OCI-LY7 (cell line): ENCODE measurements around the gene OR6T1. TPM values are rescaled to one million over a fixed set of nuclear protein-coding genes. Genes with fewer than 3 reads are reported as not detected.

Experiments
- BruUV-seq: library from RNA; stranded (reverse); fragments of 400-500 nt; replicated peaks from 2 replicates; lab custom pipeline; 2021; lab: Mats Ljungman, UMichigan
- CTCF ChIA-PET: fragments of 300-600 bp; sonication (Branson Sonifier 250); formaldehyde crosslinking; loops from one replicate; lab custom pipeline; 2022; ENCODE audit warnings: antibody characterized with exemption; ENCODE audit not compliant: unreplicated experiment; lab: Charles Lee
- POLR2A ChIA-PET: fragments of 300-600 bp; sonication (Branson Sonifier 250); formaldehyde crosslinking; loops from one replicate; lab custom pipeline; 2022; ENCODE audit warnings: antibody characterized with exemption; lab: Charles Lee
- DNase-seq: peaks from one replicate; pipeline ENCODE4 v3.0.0-alpha.2; 2015; ENCODE audit warnings: low spot score
- H2AFZ ChIP-seq: fragments of 200-600 bp; sonication (generic), shearing (Covaris generic); 2 replicates; pipeline ENCODE4 v1.6.1; 2014; ENCODE audit warnings: mild to moderate bottlenecking, antibody characterized with exemption, low read length, moderate library complexity
- H3K27ac ChIP-seq: fragments of 200-600 bp; sonication (generic); 2 replicates; pipeline ENCODE4 v1.5.1; 2014; ENCODE audit warnings: mixed run types, low read depth, mild to moderate bottlenecking, moderate library complexity, low read length, inconsistent platforms; ENCODE audit not compliant: poor library complexity, severe bottlenecking
- H3K36me3 ChIP-seq: fragments of 200-600 bp; sonication (generic); 2 replicates; pipeline ENCODE4 v1.6.1; 2014; ENCODE audit warnings: mild to moderate bottlenecking, antibody characterized with exemption, low read length, moderate library complexity, mixed read lengths; ENCODE audit not compliant: insufficient read depth
- H3K4me1 ChIP-seq: fragments of 200-600 bp; sonication (generic); 2 replicates; pipeline ENCODE4 v1.5.1; 2014; ENCODE audit warnings: mild to moderate bottlenecking, low read length; ENCODE audit not compliant: insufficient read depth, poor library complexity, severe bottlenecking
- H3K4me2 ChIP-seq: fragments of 200-600 bp; sonication (generic); 2 replicates; pipeline ENCODE4 v1.6.1; 2014; ENCODE audit warnings: mild to moderate bottlenecking, low read length
- H3K4me3 ChIP-seq: fragments of 200-600 bp; sonication (generic); 2 replicates; pipeline ENCODE4 v1.5.1; 2014; ENCODE audit warnings: mild to moderate bottlenecking, low read depth, low read length; ENCODE audit not compliant: poor library complexity, severe bottlenecking
- H3K79me2 ChIP-seq: fragments of 200-600 bp; sonication (generic); 2 replicates; pipeline ENCODE4 v1.6.1; 2016; ENCODE audit warnings: low read depth, mild to moderate bottlenecking, low read length, moderate library complexity, mixed read lengths; ENCODE audit not compliant: insufficient read depth
- H3K9me2 ChIP-seq: fragments of 200-600 bp; sonication (generic); 2 replicates; pipeline ENCODE4 v1.6.1; 2016; ENCODE audit warnings: mild to moderate bottlenecking, low read length, mixed read lengths; ENCODE audit not compliant: insufficient read depth
- H3K9me3 ChIP-seq: fragments of 200-600 bp; sonication (generic); 2 replicates; pipeline ENCODE4 v1.6.1; 2014; ENCODE audit warnings: mild to moderate bottlenecking, mixed run types, low read length, mixed read lengths
- H4K20me1 ChIP-seq: fragments of 200-600 bp; sonication (generic); 2 replicates; pipeline ENCODE4 v1.6.1; 2014; ENCODE audit warnings: mild to moderate bottlenecking, antibody characterized with exemption, low read length, moderate library complexity, mixed read lengths; ENCODE audit not compliant: insufficient read depth
- CTCF ChIP-seq: fragments of 200-600 bp; sonication (generic); conservative IDR thresholded peaks from 2 replicates; pipeline ENCODE4 v1.5.1; 2014; ENCODE audit warnings: mild to moderate bottlenecking, antibody characterized with exemption, low read length, moderate library complexity, mixed read lengths
- EZH2phosphoT487 ChIP-seq: fragments of 200-600 bp; sonication (generic); IDR thresholded peaks from 2 replicates; pipeline ENCODE4 v1.6.1; 2018; ENCODE audit warnings: low read depth, borderline replicate concordance, mild to moderate bottlenecking, mixed run types, antibody characterized with exemption, low read length, moderate library complexity, mixed read lengths
- intact Hi-C: fragments of 100-400 bp; cut with micrococcal nuclease; formaldehyde crosslinking; loops from one replicate; pipeline ENCODE4 v1.10.0; 2022; ENCODE audit not compliant: unreplicated experiment
- total RNA-seq, 2 experiments: library from RNA; depleted of rRNA in 1 of 2; stranded (reverse); fragments of >200 nt in 1 of 2; shearing (Covaris generic) in 1 of 2; gene quantifications; 2 replicates each; pipeline ENCODE4 v1.2.3, GENCODE V29; 2014 to 2022

The OR6T1 gene
- total RNA-seq, 2 experiments from 2014 or later = not detected

- Histone ChIP-seq H3K4me1 (no peaks in the 10 kb centered on the region), H3K27ac (no peak overlapping the region), H3K4me3 (no peak overlapping the region), H3K9me2 (no peaks in the 10 kb centered on the region), H3K9me3 (no peaks in the 10 kb centered on the region), H3K36me3 (no peaks in the 10 kb centered on the region), H2AFZ (no peak overlapping the region), H3K4me2 (no peak overlapping the region), H3K79me2 (no peaks in the 10 kb centered on the region), H4K20me1 (no peaks in the 10 kb centered on the region)
- DNase-seq = no peak
- no TSS peak for BruUV-seq
- POLR2A ChIA-PET = no interaction called here
- intact Hi-C loops = no loop called here
- TF ChIP-seq EZH2phosphoT487 = no peak
- TF ChIP-seq CTCF = no peak
- CTCF ChIA-PET = no interaction called here
These were observed 43.8 kb downstream of the OR6T1 start for GRCh38 chr11:123899792-123900191.

Other genes starting within 250 kb of the OR6T1 start
- 15.9 and 19.6 TPM in 2 replicates for gene ZNF202, start 202.2 kb downstream of the OR6T1 start, total RNA-seq (2014; rRNA removed; shearing (Covaris generic))
- gene ZNF202, start 202.2 kb downstream of the OR6T1 start, total RNA-seq (2022) = 15.5 and 16.7 TPM in 2 replicates
- gene OR6X1, start 189.3 kb downstream of the OR6T1 start, total RNA-seq (2014; rRNA removed; shearing (Covaris generic)) = not detected in 2 replicates
- gene OR6X1, start 189.3 kb downstream of the OR6T1 start, total RNA-seq (2022) = not detected in 2 replicates
- gene OR6M1, start 137.5 kb downstream of the OR6T1 start, total RNA-seq (2014; rRNA removed; shearing (Covaris generic)) = not detected in 2 replicates
- not detected in 2 replicates for gene OR6M1, start 137.5 kb downstream of the OR6T1 start, total RNA-seq (2022)
- not detected in 2 replicates for gene TMEM225, start 58.2 kb downstream of the OR6T1 start, total RNA-seq (2014; rRNA removed; shearing (Covaris generic))
- not detected in 2 replicates for gene TMEM225, start 58.2 kb downstream of the OR6T1 start, total RNA-seq (2022)
- gene OR8D4, start 41.7 kb downstream of the OR6T1 start, total RNA-seq (2014; rRNA removed; shearing (Covaris generic)) = not detected in 2 replicates
- gene OR8D4, start 41.7 kb downstream of the OR6T1 start, total RNA-seq (2022) = not detected in 2 replicates
- gene OR4D5, start 4.2 kb downstream of the OR6T1 start, total RNA-seq (2014; rRNA removed; shearing (Covaris generic)) = not detected in 2 replicates
- not detected in 2 replicates for gene OR4D5, start 4.2 kb downstream of the OR6T1 start, total RNA-seq (2022)
- gene OR10S1, start 33.9 kb upstream of the OR6T1 start, total RNA-seq (2014; rRNA removed; shearing (Covaris generic)) = not detected in 2 replicates
- not detected in 2 replicates for gene OR10S1, start 33.9 kb upstream of the OR6T1 start, total RNA-seq (2022)
- not detected in 2 replicates for gene OR10G6, start 51.3 kb upstream of the OR6T1 start, total RNA-seq (2014; rRNA removed; shearing (Covaris generic))
- not detected in 2 replicates for gene OR10G6, start 51.3 kb upstream of the OR6T1 start, total RNA-seq (2022)
- not detected in 2 replicates for gene OR10G4, start 69.2 kb upstream of the OR6T1 start, total RNA-seq (2014; rRNA removed; shearing (Covaris generic))
- gene OR10G4, start 69.2 kb upstream of the OR6T1 start, total RNA-seq (2022) = not detected in 2 replicates
- gene OR10G9, start 79.2 kb upstream of the OR6T1 start, total RNA-seq (2014; rRNA removed; shearing (Covaris generic)) = not detected in 2 replicates
- gene OR10G9, start 79.2 kb upstream of the OR6T1 start, total RNA-seq (2022) = not detected in 2 replicates
- not detected in 2 replicates for gene OR10G8, start 83.0 kb upstream of the OR6T1 start, total RNA-seq (2014; rRNA removed; shearing (Covaris generic))
- gene OR10G8, start 83.0 kb upstream of the OR6T1 start, total RNA-seq (2022) = not detected in 2 replicates
- gene OR10G7, start 97.5 kb upstream of the OR6T1 start, total RNA-seq (2014; rRNA removed; shearing (Covaris generic)) = not detected in 2 replicates
- gene OR10G7, start 97.5 kb upstream of the OR6T1 start, total RNA-seq (2022) = not detected in 2 replicates
- gene VWA5A, start 171.6 kb upstream of the OR6T1 start, total RNA-seq (2014; rRNA removed; shearing (Covaris generic)) = 0.38 and 0.44 TPM in 2 replicates
- gene VWA5A, start 171.6 kb upstream of the OR6T1 start, total RNA-seq (2022) = 1.8 and 2.1 TPM in 2 replicates
- not detected in 2 replicates for gene OR10D3, start 239.5 kb upstream of the OR6T1 start, total RNA-seq (2014; rRNA removed; shearing (Covaris generic))
- not detected in 2 replicates for gene OR10D3, start 239.5 kb upstream of the OR6T1 start, total RNA-seq (2022)